HuH-7.5 (cell line): ENCODE measurements around the gene SIGLECL1.
A peak's percentile ranks its signal among the peaks of the same experiment; 100 is the strongest.

Experiments
- DNase-seq: peaks from one replicate; pipeline ENCODE4 v3.0.0; 2011; ENCODE audit warnings: low spot score

Gene SIGLECL1

GRCh38 chr19:51252306-51253079 is 1.6 kb downstream of the SIGLECL1 start:
- no peak for DNase-seq

GRCh38 chr19:51253088-51253806 is 2.4 kb downstream of the SIGLECL1 start:
- DNase-seq: no peak

GRCh38 chr19:51256155-51256625 is 5.3 kb downstream of the SIGLECL1 start:
- DNase-seq: no peak

GRCh38 chr19:51257471-51257870 is 6.6 kb downstream of the SIGLECL1 start:
- no peak for DNase-seq

GRCh38 chr19:51258165-51259160 is 7.6 kb downstream of the SIGLECL1 start:
- DNase-seq: no peak

GRCh38 chr19:51259348-51260245 is 8.7 kb downstream of the SIGLECL1 start:
- peak; percentile 33 for DNase-seq

- DNase-seq: no peak
These were observed 12.9 kb downstream of the SIGLECL1 start for GRCh38 chr19:51263808-51264207.

GRCh38 chr19:51271067-51271466 is 20.2 kb downstream of the SIGLECL1 start:
- DNase-seq: no peak

- no peak for DNase-seq
These were observed 21.4 kb downstream of the SIGLECL1 start for GRCh38 chr19:51272183-51272810.

- DNase-seq: no peak
These were observed 23.3 kb downstream of the SIGLECL1 start for GRCh38 chr19:51274049-51274770.

GRCh38 chr19:51277112-51277511 is 26.2 kb downstream of the SIGLECL1 start:
- no peak for DNase-seq

GRCh38 chr19:51282335-51282734 is 31.5 kb downstream of the SIGLECL1 start:
- DNase-seq: no peak

GRCh38 chr19:51285682-51286081 is 34.8 kb downstream of the SIGLECL1 start:
- no peak for DNase-seq

- no peak for DNase-seq
These were observed 38.8 kb downstream of the SIGLECL1 start for GRCh38 chr19:51289635-51290034.

- no peak for DNase-seq
These were observed 42.1 kb downstream of the SIGLECL1 start for GRCh38 chr19:51292971-51293370.

- no peak for DNase-seq
These were observed 42.8 kb downstream of the SIGLECL1 start for GRCh38 chr19:51293571-51294210.

GRCh38 chr19:51294211-51294976 is 43.5 kb downstream of the SIGLECL1 start:
- no peak for DNase-seq

GRCh38 chr19:51294977-51295375 is 44.1 kb downstream of the SIGLECL1 start:
- DNase-seq: no peak
